GM12874 (cell line): ENCODE data around the gene SLC1A2.

Source experiments
- CTCF ChIP-seq: IDR thresholded peaks from 2 replicates; pipeline ENCODE4 v1.5.1; 2011; ENCODE audit warnings: low read depth, mild to moderate bottlenecking, control low read depth, low read length, moderate library complexity; ENCODE audit not compliant: insufficient read depth

The SLC1A2 gene

GRCh38 chr11:35243774-35244173, 175.6 kb downstream of the SLC1A2 start:
- TF ChIP-seq CTCF = no peak

DNA sequence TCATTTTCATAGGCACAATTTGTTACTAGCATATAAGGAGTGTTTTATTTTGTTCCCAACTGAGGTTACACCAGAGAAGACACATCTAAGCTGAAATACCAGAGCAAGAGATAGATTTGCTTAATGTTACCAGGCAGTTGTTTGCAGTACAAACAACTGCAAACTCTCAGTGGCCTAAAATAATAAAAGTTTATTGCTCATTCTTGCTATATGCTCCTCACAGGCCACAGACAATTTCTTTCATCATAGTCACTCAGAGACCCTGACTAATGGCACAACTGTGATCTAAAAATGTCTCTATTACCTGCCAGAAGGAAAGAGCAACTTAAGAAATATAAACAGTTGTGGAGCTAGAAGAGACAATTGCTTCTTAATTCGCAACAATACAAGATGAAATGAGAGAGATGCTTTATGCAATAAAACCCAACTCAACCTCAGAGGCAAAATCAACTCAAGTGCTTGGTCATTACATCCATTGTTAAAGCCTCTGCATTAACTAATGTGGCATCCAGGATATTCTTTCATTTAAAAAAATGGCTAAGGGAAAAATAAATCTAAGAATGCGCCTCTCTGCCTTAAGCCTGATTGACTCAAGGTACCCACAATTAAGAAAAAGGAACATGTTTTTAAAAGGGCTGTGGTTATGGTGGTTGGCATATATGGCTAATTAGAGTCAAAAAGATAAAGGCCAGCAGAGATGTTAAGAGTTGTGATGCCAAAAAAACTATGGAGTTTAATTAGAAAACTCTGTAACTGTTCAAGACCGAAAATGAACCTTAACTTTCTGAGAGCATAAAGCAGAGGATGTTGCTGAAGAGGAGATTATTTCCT, 176.7 kb downstream of the SLC1A2 start:
- TF ChIP-seq CTCF = no peak

DNA sequence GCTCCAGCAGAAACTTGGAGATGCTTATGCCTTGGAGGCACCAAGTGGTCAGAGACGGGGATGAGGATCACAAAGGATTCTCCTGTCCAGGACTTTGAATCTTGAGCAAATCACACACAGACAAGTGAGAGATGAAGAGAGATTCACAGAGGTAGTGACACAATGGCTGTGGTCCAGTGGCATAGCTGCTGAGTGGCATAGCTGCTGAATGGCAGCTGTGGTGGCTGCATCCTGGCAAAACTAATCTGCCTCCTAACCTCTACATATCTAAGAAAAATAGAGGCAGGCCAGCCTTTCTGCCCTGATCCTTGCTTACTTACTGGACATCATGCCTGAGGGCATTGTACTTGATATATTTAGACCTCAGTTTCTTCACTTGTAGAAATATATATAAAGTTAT, 177.8 kb downstream of the SLC1A2 start:
- TF ChIP-seq CTCF = no peak

DNA sequence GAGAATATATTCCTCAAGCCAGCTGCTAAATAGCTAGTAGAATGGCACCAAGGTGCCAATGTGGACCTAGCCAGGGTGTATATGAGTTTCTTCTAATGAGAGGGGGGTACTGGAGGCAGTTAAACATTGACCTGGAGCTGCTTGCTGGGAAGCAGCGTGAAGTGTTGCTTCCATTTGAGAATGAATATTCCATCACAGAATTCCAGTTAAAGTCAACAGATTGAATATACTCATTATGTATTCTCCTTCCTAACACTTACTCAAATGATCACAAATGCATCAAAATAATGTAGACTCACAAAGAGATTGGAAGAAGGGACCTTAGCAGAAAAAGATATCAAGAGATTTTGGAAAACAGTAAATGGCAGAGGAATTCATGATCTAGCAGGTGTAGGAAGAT, 178.3 kb downstream of the SLC1A2 start:
- no peak for TF ChIP-seq CTCF

- no peak for TF ChIP-seq CTCF
Measured at GRCh38 chr11:35239471-35240075, 179.8 kb downstream of the SLC1A2 start.

DNA sequence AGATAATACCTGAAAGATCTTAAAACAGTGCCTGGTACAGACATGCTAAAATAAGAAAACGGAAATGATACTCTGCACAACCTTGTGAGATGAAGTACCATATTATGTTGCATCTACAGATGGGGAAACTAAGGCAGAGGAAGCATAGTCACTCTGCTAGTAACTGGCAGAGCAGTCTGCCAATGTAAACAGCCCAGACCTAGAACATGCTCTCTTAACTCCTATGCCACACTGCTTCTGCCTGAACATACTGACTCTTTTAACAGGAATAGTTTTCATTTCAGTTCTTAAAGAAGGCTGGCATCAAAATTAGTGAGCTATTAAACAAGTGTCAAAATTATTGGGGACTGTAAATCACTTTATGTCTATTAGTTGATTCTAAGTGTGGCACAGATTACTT, 180.5 kb downstream of the SLC1A2 start:
- no peak for TF ChIP-seq CTCF

- TF ChIP-seq CTCF = peak; percentile 74
Measured at GRCh38 chr11:35237860-35238715, 181.3 kb downstream of the SLC1A2 start.
